NCI-H345 (cell line): ENCODE data around the gene CYP19A1.
A peak's percentile ranks its signal among the peaks of the same experiment; 100 is the strongest.

Experiments used
- DNase-seq: peaks from one replicate; lab custom pipeline; 2025; lab: John Stamatoyannopoulos, UW

The CYP19A1 gene

GRCh38 chr15:51183076-51183475 is 155.3 kb downstream of the CYP19A1 start:
- DNase-seq = no peak

- DNase-seq = no peak
Observed at GRCh38 chr15:51181905-51182304, 156.5 kb downstream of the CYP19A1 start.

- DNase-seq = no peak
Observed at GRCh38 chr15:51181221-51181620, 157.2 kb downstream of the CYP19A1 start.

- DNase-seq = no peak
Observed at GRCh38 chr15:51180534-51180933, 157.9 kb downstream of the CYP19A1 start.

- DNase-seq = no peak
Observed at GRCh38 chr15:51180011-51180410, 158.4 kb downstream of the CYP19A1 start.

GRCh38 chr15:51172193-51172592 is 166.2 kb downstream of the CYP19A1 start:
- no peak for DNase-seq

GRCh38 chr15:51171634-51171932 is 166.8 kb downstream of the CYP19A1 start:
- DNase-seq = no peak

GRCh38 chr15:51170882-51171633 is 167.3 kb downstream of the CYP19A1 start:
- DNase-seq = no peak

GRCh38 chr15:51168700-51169099 is 169.7 kb downstream of the CYP19A1 start:
- no peak for DNase-seq

GRCh38 chr15:51163843-51164242 is 174.6 kb downstream of the CYP19A1 start:
- no peak for DNase-seq

GRCh38 chr15:51162865-51163762 is 175.3 kb downstream of the CYP19A1 start:
- peak; percentile 36 for DNase-seq

- DNase-seq = no peak
Observed at GRCh38 chr15:51161491-51162220, 176.7 kb downstream of the CYP19A1 start.

GRCh38 chr15:51160484-51160883 is 177.9 kb downstream of the CYP19A1 start:
- no peak for DNase-seq
